Body of pancreas (tissue), 4 donors: ENCODE measurements around the gene CT45A1.
"Not testable (repeated sequence)": the region's sequence is repeated elsewhere in the genome, so short reads cannot be mapped to it uniquely, and the experiment has no call there.

Experiments used
- POLR2A ChIP-seq, 3 donors: fragments of 450-650 bp; IDR thresholded peaks; one replicate each; pipeline ENCODE4 v1.6.1; 2016; ENCODE audit warnings: antibody characterized with exemption in 3 of 3, mild to moderate bottlenecking in 2 of 3
- TF ChIP-seq, protein P1 (sequence below), 7 experiments: fragments of 450-650 bp in 4 of 7; fragments of 200-600 bp in 3 of 7; sonication (generic) in 3 of 7; IDR thresholded peaks; one replicate each; pipeline ENCODE4 v1.5.1; 2016 to 2019; ENCODE audit warnings: antibody characterized with exemption in 7 of 7

- TF ChIP-seq, protein P1, sequence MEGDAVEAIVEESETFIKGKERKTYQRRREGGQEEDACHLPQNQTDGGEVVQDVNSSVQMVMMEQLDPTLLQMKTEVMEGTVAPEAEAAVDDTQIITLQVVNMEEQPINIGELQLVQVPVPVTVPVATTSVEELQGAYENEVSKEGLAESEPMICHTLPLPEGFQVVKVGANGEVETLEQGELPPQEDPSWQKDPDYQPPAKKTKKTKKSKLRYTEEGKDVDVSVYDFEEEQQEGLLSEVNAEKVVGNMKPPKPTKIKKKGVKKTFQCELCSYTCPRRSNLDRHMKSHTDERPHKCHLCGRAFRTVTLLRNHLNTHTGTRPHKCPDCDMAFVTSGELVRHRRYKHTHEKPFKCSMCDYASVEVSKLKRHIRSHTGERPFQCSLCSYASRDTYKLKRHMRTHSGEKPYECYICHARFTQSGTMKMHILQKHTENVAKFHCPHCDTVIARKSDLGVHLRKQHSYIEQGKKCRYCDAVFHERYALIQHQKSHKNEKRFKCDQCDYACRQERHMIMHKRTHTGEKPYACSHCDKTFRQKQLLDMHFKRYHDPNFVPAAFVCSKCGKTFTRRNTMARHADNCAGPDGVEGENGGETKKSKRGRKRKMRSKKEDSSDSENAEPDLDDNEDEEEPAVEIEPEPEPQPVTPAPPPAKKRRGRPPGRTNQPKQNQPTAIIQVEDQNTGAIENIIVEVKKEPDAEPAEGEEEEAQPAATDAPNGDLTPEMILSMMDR (IDR thresholded peaks at IDR 0.05), result not testable (repeated sequence)
- not testable (repeated sequence) for TF ChIP-seq POLR2A (IDR thresholded peaks at IDR 0.05)
These were observed 40.5 kb upstream of the CT45A1 start for GRCh38 chrX:135672979-135673378.
